Liver (tissue), 3 donors: Measurements from ENCODE around the gene GLYAT.

Source experiments
- GABPA ChIP-seq, 2 donors: IDR thresholded peaks in 1 of 2; conservative IDR thresholded peaks in 1 of 2; 2 replicates each; pipeline ENCODE4 v1.6.1; 2016; ENCODE audit warnings: antibody characterized with exemption in 2 of 2, mild to moderate bottlenecking in 1 of 2, moderate library complexity in 1 of 2
- NR2F2 ChIP-seq: IDR thresholded peaks from 2 replicates; pipeline ENCODE4 v1.6.1; 2016; ENCODE audit warnings: antibody characterized with exemption
- RXRA ChIP-seq, 2 donors: IDR thresholded peaks; 2 replicates each; pipeline ENCODE4 v1.6.1; 2017 to 2018; ENCODE audit warnings: antibody characterized with exemption in 2 of 2, mild to moderate bottlenecking in 1 of 2
- TF ChIP-seq, protein P1 (sequence below): fragments of 150-350 bp; IDR thresholded peaks from 2 replicates; pipeline ENCODE4 v1.5.1; 2017; ENCODE audit warnings: improper control_type of control experiment, low read depth, low read length; ENCODE audit not compliant: missing input control
- TF ChIP-seq, protein P2 (sequence below): IDR thresholded peaks from 2 replicates; pipeline ENCODE4 v1.6.1; 2016; ENCODE audit warnings: antibody characterized with exemption, mild to moderate bottlenecking
- donor health status: healthy.
- donor health status: healthy.

DNA sequence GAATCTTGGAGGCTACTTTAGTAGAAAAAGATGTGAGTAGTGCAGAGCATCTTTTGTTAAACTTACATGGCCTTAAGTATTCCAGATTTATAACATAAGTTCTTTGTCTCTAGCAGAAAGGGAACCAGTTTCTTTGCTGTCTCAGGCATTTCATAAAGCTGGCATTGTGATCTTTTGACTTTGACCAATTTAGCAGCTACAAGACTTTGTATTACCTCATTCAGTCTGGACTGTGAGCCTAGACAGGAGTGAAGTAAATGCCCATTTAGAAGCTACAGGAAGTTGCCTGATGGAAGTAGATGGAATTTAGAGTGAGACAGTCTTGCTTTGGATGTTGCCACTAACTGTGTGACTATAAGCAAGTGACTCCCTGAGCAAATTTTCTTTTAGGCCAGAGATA, 25.7 kb upstream of the GLYAT start:
- TF ChIP-seq, protein P1, sequence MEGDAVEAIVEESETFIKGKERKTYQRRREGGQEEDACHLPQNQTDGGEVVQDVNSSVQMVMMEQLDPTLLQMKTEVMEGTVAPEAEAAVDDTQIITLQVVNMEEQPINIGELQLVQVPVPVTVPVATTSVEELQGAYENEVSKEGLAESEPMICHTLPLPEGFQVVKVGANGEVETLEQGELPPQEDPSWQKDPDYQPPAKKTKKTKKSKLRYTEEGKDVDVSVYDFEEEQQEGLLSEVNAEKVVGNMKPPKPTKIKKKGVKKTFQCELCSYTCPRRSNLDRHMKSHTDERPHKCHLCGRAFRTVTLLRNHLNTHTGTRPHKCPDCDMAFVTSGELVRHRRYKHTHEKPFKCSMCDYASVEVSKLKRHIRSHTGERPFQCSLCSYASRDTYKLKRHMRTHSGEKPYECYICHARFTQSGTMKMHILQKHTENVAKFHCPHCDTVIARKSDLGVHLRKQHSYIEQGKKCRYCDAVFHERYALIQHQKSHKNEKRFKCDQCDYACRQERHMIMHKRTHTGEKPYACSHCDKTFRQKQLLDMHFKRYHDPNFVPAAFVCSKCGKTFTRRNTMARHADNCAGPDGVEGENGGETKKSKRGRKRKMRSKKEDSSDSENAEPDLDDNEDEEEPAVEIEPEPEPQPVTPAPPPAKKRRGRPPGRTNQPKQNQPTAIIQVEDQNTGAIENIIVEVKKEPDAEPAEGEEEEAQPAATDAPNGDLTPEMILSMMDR, result no peak
- TF ChIP-seq GABPA (IDR thresholded peaks at IDR 0.05 in 1 of 2, conservative IDR thresholded peaks at IDR 0.05 in 1 of 2) (no peak), RXRA (IDR thresholded peaks at IDR 0.05) (no peak), NR2F2 (no peak)
- TF ChIP-seq, protein P2, sequence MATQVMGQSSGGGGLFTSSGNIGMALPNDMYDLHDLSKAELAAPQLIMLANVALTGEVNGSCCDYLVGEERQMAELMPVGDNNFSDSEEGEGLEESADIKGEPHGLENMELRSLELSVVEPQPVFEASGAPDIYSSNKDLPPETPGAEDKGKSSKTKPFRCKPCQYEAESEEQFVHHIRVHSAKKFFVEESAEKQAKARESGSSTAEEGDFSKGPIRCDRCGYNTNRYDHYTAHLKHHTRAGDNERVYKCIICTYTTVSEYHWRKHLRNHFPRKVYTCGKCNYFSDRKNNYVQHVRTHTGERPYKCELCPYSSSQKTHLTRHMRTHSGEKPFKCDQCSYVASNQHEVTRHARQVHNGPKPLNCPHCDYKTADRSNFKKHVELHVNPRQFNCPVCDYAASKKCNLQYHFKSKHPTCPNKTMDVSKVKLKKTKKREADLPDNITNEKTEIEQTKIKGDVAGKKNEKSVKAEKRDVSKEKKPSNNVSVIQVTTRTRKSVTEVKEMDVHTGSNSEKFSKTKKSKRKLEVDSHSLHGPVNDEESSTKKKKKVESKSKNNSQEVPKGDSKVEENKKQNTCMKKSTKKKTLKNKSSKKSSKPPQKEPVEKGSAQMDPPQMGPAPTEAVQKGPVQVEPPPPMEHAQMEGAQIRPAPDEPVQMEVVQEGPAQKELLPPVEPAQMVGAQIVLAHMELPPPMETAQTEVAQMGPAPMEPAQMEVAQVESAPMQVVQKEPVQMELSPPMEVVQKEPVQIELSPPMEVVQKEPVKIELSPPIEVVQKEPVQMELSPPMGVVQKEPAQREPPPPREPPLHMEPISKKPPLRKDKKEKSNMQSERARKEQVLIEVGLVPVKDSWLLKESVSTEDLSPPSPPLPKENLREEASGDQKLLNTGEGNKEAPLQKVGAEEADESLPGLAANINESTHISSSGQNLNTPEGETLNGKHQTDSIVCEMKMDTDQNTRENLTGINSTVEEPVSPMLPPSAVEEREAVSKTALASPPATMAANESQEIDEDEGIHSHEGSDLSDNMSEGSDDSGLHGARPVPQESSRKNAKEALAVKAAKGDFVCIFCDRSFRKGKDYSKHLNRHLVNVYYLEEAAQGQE, result no peak
